ENCODE data around the gene BUB1B. TPM values are rescaled to one million over a fixed set of nuclear protein-coding genes. Genes with fewer than 3 reads are reported as not detected.

Gene BUB1B
- total RNA-seq, 1 donor from 2014 or later = 11.4 TPM

Other genes starting within 250 kb of the BUB1B start
- 31.4 TPM for gene GPR176, start 240.8 kb upstream of the BUB1B start, total RNA-seq
- gene EIF2AK4, start 227.0 kb upstream of the BUB1B start, total RNA-seq = 30.2 TPM
- gene SRP14, start 121.9 kb upstream of the BUB1B start, total RNA-seq = 102 TPM
- 2.9 TPM for gene BMF, start 52.2 kb upstream of the BUB1B start, total RNA-seq
- 11.8 TPM for gene PAK6, start 78.0 kb downstream of the BUB1B start, total RNA-seq
- gene ANKRD63, start 122.0 kb downstream of the BUB1B start, total RNA-seq = 2.0 TPM
- 4.1 TPM for gene PLCB2, start 146.9 kb downstream of the BUB1B start, total RNA-seq
- gene INAFM2, start 162.6 kb downstream of the BUB1B start, total RNA-seq = 10.6 TPM
- gene CCDC9B, start 179.9 kb downstream of the BUB1B start, total RNA-seq = 0.41 TPM
- gene PHGR1, start 190.0 kb downstream of the BUB1B start, total RNA-seq = not detected
- 5.3 TPM for gene DISP2, start 197.2 kb downstream of the BUB1B start, total RNA-seq
- gene KNSTRN, start 221.7 kb downstream of the BUB1B start, total RNA-seq = 22.4 TPM
- gene IVD, start 244.7 kb downstream of the BUB1B start, total RNA-seq = 15.1 TPM

All from frontal cortex (tissue), 1 donor.